ENCODE data around the gene TRAF7.
"Not testable (repeated sequence)": the region's sequence is repeated elsewhere in the genome, so short reads cannot be mapped to it uniquely, and the experiment has no call there.

GRCh38 chr16:2129890-2130447, 25.6 kb upstream of the TRAF7 start:
- TF ChIP-seq EZH2phosphoT487 (IDR thresholded peaks at IDR 0.05; ENCODE audit: low read depth); CTCF (IDR thresholded peaks at IDR 0.05; ENCODE audit: low read depth, low read length): not testable (repeated sequence)

Measured in OCI-LY3 (cell line).